GM19238 (cell line): ENCODE data around the gene S1PR3.

Experiments used
- DNase-seq: peaks from one replicate; pipeline ENCODE4 v3.0.0; 2011; ENCODE audit warnings: low spot score; ENCODE audit not compliant: insufficient read length

S1PR3 gene

DNA sequence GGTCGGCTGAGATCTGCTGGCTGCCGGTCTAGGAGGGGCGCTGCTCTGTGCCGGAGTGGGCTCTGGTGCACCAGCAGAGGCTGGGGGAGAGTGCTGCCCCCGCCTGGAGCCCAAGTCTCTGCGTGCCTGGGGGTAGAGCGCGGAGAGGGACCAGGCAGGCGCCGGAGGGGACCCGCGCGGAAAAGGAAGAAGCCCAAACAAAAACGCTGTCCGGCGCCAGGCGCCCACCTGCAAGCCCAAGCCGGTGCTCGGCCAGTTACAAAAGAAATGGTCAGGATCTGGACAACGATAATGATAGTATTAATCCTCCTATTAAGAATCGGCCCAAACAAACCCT, 571 bp upstream of the S1PR3 start:
- no peak for DNase-seq

GRCh38 chr9:88992556-88992955, 1.3 kb downstream of the S1PR3 start:
- no peak for DNase-seq

GRCh38 chr9:88993327-88993726, 2.1 kb downstream of the S1PR3 start:
- DNase-seq = no peak

DNA sequence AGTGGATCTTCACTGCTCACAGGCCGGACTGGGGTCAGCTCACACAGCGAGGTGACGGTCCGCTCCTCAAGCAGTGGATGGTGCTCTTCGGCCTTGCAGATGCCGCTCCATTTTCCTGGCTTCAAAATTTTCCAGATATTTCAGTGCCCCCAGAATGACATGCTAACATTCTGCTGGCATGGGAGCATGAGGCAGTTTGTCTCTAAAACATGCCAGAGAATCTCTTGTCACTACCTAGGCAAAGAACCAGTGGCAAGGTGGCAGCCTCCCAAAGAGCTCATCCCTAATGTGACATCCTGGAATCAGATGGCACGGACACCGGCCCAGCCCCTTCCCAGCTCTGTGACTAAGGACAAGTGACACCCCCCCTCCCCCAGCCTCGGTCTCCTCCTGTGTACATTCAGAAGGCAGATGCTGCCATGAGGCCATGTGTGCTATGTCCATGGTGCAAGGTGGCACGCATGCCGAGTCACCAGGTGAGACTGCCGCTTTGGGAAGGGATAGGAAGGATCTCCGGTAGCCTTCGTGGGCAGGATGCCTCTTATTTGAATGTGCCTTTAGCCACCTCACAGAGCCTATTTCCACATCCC, 2.7 kb downstream of the S1PR3 start:
- DNase-seq = no peak

- no peak for DNase-seq
Observed at GRCh38 chr9:88994469-88995199, 3.4 kb downstream of the S1PR3 start.

GRCh38 chr9:88995200-88995577, 3.9 kb downstream of the S1PR3 start:
- DNase-seq = no peak

DNA sequence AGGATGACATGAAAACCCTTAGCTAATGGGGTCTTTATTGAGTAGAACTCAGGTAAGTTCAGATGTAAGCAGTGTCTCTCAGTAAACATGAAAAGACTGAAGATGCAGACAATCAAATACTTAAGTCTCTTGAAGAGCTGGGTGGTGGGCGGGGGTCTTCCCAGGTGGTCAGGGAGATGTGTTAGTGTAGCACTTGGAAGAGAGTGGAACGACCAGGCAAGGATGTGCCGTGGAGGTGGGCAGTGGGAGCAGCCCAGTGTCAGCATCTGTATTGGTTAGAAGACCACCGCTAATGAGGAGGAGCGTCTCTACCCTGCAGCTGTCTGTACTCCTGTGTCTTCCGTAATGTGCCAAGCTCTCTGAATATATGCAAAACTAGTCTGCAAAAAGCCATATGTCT, 4.4 kb downstream of the S1PR3 start:
- DNase-seq = no peak

DNA sequence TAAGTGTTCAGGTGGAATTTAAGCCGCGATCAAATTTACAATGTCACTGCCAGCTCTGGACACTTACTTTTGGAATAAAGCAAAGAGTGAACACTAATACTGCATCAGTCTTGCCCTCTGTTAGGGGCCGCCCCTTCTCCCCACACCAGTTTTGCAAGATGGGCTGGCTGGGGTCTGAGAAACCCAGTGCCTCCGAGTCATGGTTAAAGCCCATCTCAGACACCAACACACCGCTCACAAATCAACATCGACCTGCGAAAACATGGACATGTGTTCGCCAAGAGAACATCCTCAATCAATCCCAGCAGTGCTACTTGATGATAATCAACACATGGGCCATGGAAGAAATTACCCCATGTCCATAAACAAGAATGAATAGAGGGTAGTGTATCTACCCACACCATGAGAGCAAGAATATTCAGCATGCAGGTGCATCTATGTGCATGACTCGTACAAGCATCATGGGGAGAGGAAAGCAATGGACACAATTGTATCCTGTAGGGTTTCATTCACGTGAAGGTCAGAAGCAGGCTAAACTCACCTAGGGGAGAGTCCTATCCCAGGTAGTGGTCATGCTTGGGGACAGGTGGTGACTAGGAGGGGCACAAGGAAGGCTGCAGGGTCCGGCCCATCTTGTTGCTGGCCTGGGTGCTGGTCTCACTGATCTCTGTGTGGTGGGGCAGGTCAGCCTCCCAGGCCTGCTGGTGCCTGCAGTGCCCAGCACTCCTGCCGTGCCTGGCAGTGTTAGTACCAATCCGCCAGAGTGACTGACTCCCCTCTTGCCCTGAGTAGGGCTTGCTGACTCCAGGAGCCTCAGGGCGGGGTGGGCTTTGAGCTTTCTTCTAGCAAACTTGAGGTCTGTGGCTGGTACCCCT, 5.0 kb downstream of the S1PR3 start:
- no peak for DNase-seq

DNA sequence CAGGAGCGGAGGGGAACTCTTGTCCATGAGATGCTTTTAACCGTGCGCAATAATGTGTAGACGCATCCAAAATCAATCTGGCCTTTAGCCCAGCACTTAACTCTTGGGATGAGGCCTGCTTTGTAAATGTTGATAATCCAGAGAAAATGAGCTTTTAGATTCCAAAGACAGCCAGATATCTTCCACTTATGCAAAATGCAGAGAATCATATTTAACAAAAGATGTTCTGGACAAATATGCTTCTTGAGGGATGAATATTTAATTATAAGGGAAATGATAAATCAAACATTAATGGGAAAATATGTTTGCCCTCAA, 5.6 kb downstream of the S1PR3 start:
- DNase-seq = no peak

- no peak for DNase-seq
Observed at GRCh38 chr9:88997646-88998045, 6.4 kb downstream of the S1PR3 start.

- no peak for DNase-seq
Observed at GRCh38 chr9:88998503-88998902, 7.2 kb downstream of the S1PR3 start.

DNA sequence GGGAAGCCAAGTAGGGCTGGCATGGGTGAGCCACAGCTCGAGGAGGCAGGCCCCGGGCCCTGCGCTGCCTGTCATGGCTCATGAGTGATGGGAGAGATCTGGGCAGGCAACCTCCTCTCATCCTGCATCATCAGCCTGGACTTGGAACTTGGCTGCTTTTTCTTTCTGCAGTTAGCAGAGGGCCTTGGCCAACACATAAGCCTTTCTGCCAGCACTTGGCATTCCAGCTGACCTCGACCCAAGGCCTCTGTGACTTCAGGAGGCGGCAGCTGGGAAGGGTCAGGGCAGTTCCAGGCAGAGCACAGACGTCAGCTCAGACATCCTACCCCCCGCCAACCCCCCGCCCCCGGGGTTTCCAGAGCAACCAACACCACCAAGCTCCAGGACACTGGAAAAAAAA, 7.6 kb downstream of the S1PR3 start:
- DNase-seq = no peak

DNA sequence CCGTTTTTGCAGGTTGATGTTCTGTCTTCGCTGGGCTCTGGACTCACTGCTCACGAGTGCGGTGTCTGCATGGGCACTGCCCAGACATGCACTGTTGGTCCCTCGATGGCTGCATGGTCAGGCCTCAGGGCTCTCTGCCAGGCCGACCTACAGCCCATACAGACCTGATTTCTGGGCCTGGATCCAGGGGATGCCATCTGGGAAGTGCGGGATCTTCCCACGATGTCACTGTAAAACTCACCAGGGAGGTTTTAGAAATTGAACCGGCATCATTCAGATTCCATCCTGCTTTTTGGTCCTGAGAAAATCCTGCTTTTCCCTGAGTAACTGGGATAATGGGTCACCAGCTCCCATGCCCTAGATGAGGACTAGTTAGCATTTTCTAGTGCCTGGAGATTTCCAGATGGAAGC, 9.1 kb downstream of the S1PR3 start:
- no peak for DNase-seq

DNA sequence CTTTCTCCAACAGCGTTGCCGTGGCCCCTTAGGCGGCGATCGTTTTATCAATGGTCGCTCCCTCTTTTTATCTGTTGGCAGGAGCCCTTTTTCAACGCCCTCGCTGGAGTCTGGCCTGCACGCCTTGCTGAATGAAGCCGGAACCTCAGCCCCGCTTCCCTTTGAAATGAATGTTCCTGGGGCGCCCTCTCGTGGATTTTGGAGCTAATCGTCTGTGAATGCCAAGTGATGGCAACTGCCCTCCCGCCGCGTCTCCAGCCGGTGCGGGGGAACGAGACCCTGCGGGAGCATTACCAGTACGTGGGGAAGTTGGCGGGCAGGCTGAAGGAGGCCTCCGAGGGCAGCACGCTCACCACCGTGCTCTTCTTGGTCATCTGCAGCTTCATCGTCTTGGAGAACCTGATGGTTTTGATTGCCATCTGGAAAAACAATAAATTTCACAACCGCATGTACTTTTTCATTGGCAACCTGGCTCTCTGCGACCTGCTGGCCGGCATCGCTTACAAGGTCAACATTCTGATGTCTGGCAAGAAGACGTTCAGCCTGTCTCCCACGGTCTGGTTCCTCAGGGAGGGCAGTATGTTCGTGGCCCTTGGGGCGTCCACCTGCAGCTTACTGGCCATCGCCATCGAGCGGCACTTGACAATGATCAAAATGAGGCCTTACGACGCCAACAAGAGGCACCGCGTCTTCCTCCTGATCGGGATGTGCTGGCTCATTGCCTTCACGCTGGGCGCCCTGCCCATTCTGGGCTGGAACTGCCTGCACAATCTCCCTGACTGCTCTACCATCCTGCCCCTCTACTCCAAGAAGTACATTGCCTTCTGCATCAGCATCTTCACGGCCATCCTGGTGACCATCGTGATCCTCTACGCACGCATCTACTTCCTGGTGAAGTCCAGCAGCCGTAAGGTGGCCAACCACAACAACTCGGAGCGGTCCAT, 10.0 kb downstream of the S1PR3 start:
- peak; percentile 53 for DNase-seq

GRCh38 chr9:89001917-89002540, 10.8 kb downstream of the S1PR3 start:
- no peak for DNase-seq

DNA sequence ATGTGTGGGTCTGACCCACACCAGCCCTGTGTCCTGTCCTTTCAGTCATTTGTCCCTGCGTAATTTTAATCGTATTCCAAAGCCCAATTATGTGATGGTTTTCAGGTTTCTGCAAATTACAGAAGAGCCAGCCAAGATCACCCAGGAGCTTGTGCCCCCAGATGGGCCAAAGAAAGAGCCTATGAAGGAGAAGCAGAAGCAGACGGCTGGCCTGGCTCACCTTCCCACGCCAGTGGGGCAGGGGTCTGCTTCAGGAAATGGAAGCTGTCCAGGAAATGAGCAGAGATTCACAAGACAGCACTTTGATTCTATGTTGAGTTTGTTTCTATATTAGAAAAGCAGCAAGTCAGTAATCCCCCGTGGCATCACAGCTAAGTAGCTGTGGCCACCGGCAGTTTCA, 11.7 kb downstream of the S1PR3 start:
- DNase-seq = no peak

GRCh38 chr9:89005323-89005722, 14.1 kb downstream of the S1PR3 start:
- no peak for DNase-seq

- no peak for DNase-seq
Observed at GRCh38 chr9:89006267-89006666, 15.0 kb downstream of the S1PR3 start.

- no peak for DNase-seq
Observed at GRCh38 chr9:89006996-89007967, 16.0 kb downstream of the S1PR3 start.
